Esophagus squamous epithelium (tissue), 5 donors: Measurements from ENCODE around the gene CCL20. TPM values are rescaled to one million over a fixed set of nuclear protein-coding genes. Genes with fewer than 3 reads are reported as not detected.

Experiments used
- DNase-seq: peaks from one replicate; lab custom pipeline; 2025; lab: John Stamatoyannopoulos, UW
- H3K27ac ChIP-seq, 4 donors: fragments of 200-600 bp; sonication (generic); one replicate each; pipeline ENCODE4 v1.5.1; 2016 to 2019; ENCODE audit warnings: mild to moderate bottlenecking in 1 of 4
- H3K27me3 ChIP-seq, 4 donors: fragments of 200-600 bp; sonication (generic); 1 replicate in 3 of 4; 2 replicates in 1 of 4; pipeline versions ENCODE4 v1.5.1 to v1.6.0; 2017 to 2021; ENCODE audit warnings: antibody characterized with exemption in 1 of 4
- H3K36me3 ChIP-seq, 3 donors: fragments of 200-600 bp; sonication (generic); one replicate each; pipeline ENCODE4 v1.5.1; 2016 to 2019
- H3K4me1 ChIP-seq, 3 donors: fragments of 200-600 bp; sonication (generic); one replicate each; pipeline ENCODE4 v1.5.1; 2017 to 2019
- H3K4me3 ChIP-seq, 4 donors: fragments of 200-600 bp; sonication (generic); 1 replicate in 3 of 4; 2 replicates in 1 of 4; pipeline ENCODE4 v1.5.1; 2016 to 2019; ENCODE audit warnings: mild to moderate bottlenecking in 2 of 4, moderate library complexity in 1 of 4
- H3K9me3 ChIP-seq, 3 donors: fragments of 200-600 bp; sonication (generic); one replicate each; pipeline ENCODE4 v1.5.1; 2016 to 2019
- POLR2A ChIP-seq, 4 donors: fragments of 450-650 bp; IDR thresholded peaks; one replicate each; pipeline ENCODE4 v1.6.1; 2017; ENCODE audit warnings: antibody characterized with exemption in 4 of 4, mild to moderate bottlenecking in 4 of 4, moderate library complexity in 3 of 4
- WGBS, 2 donors: methylation state at CpG; one replicate each; pipeline ENCODE4 v1.1.5; 2018; 5-methylcytosine and 5-hydroxymethylcytosine counted together
- intact Hi-C: fragments of 100-400 bp; cut with DNase I; formaldehyde crosslinking; loops from one replicate; pipeline ENCODE4 v1.15.0; 2022
- total RNA-seq, 4 donors: library from RNA; depleted of rRNA; stranded (reverse); fragments of >200 nt; gene quantifications; one replicate each; pipeline ENCODE4 v1.1.0, GENCODE V29; 2016
- TF ChIP-seq, protein P1 (sequence below), 6 experiments: fragments of 450-650 bp in 4 of 6; fragments of 200-600 bp in 2 of 6; sonication (generic) in 2 of 6; IDR thresholded peaks; one replicate each; pipeline ENCODE4 v1.5.1; 2016 to 2019; ENCODE audit warnings: antibody characterized with exemption in 6 of 6, mild to moderate bottlenecking in 4 of 6, moderate library complexity in 4 of 6
- donor health status: DM: yes; HTN: yes; CAD: no.

Gene CCL20
- total RNA-seq, 4 donors from 2014 or later = 1.9 to 57.2 (median 8.5) TPM

DNA sequence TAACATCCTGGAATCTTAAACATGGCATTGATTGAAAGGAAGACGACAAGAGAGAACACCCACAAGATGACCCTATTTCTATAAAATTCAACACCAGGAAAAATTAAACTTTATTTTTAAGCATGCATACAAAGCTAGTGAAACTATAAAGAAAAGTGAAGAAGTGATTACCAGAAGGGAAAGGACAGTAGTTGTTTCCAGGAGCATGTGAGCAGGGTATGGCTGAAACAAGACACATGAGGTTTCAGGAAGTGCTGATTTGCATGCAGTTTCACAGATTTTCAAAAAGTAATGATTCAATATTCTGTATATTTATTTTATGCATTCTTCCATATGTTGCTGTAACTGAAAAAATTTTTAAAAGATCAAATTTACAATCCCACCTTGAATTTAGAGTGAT is 33.2 kb downstream of the CCL20 start:
- no peaks in the 10 kb centered on the region for H3K36me3 ChIP-seq
- peaks cover 0 to 31% (median 3%) of the 10 kb centered on the region in 3 donors for H3K4me1 ChIP-seq
- intact Hi-C loops = no loop called here
- TF ChIP-seq POLR2A (IDR thresholded peaks at IDR 0.05) = no peak
- TF ChIP-seq, protein P1, sequence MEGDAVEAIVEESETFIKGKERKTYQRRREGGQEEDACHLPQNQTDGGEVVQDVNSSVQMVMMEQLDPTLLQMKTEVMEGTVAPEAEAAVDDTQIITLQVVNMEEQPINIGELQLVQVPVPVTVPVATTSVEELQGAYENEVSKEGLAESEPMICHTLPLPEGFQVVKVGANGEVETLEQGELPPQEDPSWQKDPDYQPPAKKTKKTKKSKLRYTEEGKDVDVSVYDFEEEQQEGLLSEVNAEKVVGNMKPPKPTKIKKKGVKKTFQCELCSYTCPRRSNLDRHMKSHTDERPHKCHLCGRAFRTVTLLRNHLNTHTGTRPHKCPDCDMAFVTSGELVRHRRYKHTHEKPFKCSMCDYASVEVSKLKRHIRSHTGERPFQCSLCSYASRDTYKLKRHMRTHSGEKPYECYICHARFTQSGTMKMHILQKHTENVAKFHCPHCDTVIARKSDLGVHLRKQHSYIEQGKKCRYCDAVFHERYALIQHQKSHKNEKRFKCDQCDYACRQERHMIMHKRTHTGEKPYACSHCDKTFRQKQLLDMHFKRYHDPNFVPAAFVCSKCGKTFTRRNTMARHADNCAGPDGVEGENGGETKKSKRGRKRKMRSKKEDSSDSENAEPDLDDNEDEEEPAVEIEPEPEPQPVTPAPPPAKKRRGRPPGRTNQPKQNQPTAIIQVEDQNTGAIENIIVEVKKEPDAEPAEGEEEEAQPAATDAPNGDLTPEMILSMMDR (IDR thresholded peaks at IDR 0.05) = no peak
- no peaks in the 10 kb centered on the region for H3K9me3 ChIP-seq
- H3K4me3 ChIP-seq = no peak overlapping the region
- DNase-seq = no peak
- peak overlapping the region in 2 of 4 donors; percentile 57 to 62 for H3K27ac ChIP-seq
- no peaks in the 10 kb centered on the region for H3K27me3 ChIP-seq
- 58 to 71% methylated on average over 1 of the region's 1 CpG for WGBS, 2 donors

DNA sequence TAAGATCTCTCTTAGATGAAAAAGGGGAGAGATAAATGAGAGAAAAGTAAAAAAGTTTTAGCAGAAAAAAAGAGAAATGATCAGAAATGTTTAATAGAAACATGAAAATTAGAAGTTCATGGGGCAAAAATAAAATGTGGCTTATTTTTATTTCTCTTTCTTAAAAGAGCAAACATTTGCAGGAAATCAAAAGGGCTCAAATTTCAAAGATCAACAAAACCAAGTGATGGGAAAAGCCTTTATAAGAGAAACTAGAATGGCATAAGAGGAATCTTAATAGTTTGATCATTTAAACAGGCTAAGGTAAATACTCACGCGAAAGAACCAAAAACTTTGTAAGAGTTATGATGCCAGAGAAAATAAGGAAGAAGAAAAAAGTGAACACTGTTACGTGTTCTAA is 34.5 kb downstream of the CCL20 start:
- intact Hi-C loops = no loop called here
- no peak for TF ChIP-seq POLR2A (IDR thresholded peaks at IDR 0.05)
- TF ChIP-seq, protein P1 (IDR thresholded peaks at IDR 0.05) = no peak
- 18 to 33% methylated on average over 3 of the region's 3 CpGs for WGBS, 2 donors
- H3K27me3 ChIP-seq = no peaks in the 10 kb centered on the region
- no peak for DNase-seq
- no peak overlapping the region for H3K4me3 ChIP-seq
- H3K4me1 ChIP-seq = peaks cover 3 to 35% (median 3%) of the 10 kb centered on the region in 3 donors
- H3K9me3 ChIP-seq = no peaks in the 10 kb centered on the region
- H3K27ac ChIP-seq = peak overlapping the region in 3 of 4 donors; percentile 3 to 81 (median 68)
- H3K36me3 ChIP-seq = no peaks in the 10 kb centered on the region

DNA sequence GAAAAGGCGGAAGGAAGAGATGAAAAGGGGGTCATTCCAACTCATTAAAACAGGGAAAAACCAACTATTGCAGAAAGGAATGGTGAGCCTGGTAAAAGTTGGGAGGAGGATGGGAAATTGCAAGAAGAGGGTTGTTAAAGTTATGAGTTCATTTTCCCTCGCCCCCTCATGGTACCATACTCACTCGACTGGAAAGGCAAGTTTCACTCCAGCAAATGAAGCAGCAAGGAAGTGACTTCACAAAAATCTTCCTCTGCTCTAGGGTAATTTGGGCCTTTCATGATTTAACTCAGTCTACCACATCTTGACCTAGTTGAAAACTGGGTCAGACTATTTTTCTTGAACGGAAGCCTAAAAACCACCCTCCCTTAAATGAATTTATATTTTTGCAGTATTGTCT is 34.9 kb downstream of the CCL20 start:
- no peak overlapping the region for H3K4me3 ChIP-seq
- peak overlapping the region in 3 of 4 donors; percentile 7 to 81 (median 68) for H3K27ac ChIP-seq
- no peaks in the 10 kb centered on the region for H3K36me3 ChIP-seq
- 59 to 61% methylated on average over 4 of the region's 4 CpGs for WGBS, 2 donors
- DNase-seq = no peak
- H3K27me3 ChIP-seq = no peaks in the 10 kb centered on the region
- intact Hi-C loops = no loop called here
- peaks cover 3 to 39% (median 7%) of the 10 kb centered on the region in 3 donors for H3K4me1 ChIP-seq
- TF ChIP-seq, protein P1 (IDR thresholded peaks at IDR 0.05) = no peak
- TF ChIP-seq POLR2A (IDR thresholded peaks at IDR 0.05) = peak in 1 of 4 donors; percentile 23
- H3K9me3 ChIP-seq = no peaks in the 10 kb centered on the region

DNA sequence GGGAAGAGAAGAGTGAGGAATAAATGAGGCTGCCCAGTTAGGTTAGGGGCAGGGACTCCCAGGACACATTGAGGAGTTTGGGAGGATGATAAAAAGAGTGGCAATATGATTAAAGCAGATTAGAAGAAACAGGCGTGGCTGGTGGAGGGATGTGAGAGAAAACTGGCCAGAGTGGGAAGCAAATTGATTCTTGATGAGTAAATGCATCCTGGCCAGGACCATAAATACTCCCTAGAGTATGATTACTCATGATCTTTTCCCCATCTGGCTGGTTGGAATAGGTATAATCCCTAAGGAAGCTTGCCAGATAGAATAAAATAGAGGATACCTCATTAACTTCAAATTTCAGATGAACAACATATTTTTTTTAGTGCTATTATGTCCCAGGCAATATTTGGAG is 36.3 kb downstream of the CCL20 start:
- intact Hi-C loops = no loop called here
- Histone ChIP-seq H3K4me1 (peaks cover 3 to 48% (median 10%) of the 10 kb centered on the region in 3 donors), H3K4me3 (no peak overlapping the region), H3K27me3 (no peaks in the 10 kb centered on the region), H3K27ac (no peak overlapping the region), H3K9me3 (no peaks in the 10 kb centered on the region), H3K36me3 (no peaks in the 10 kb centered on the region)
- DNase-seq = no peak
- 14 to 36% methylated on average over 1 of the region's 1 CpG for WGBS, 2 donors
- TF ChIP-seq, protein P1 (IDR thresholded peaks at IDR 0.05) = no peak
- no peak for TF ChIP-seq POLR2A (IDR thresholded peaks at IDR 0.05)

DNA sequence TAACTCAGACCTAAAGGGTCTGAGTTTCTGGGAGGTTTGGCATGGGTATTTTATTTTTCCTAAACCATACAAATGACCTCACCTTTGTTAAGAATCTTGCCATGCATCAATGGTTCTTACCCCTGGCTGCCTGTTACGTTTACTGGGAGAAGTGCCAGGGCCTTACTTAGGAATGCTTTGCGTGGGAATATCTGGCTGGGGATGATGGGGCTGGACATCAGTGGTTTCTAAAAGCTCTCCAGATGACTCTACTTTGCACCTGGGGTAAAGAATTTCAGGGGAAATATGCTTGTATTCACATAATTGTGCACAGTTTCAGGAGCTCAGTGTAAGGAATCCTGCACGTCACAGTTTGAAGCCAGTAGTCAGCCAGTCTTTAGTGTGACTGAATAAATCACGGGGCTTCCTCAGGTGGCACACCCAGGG is 39.6 kb downstream of the CCL20 start:
- DNase-seq = no peak
- H3K27ac ChIP-seq = peak overlapping the region in 1 of 4 donors; percentile 2
- WGBS, 2 donors = 37 to 67% methylated on average over 3 to 4 of the region's 4 CpGs

More for the DNA sequence above, 39.6 kb downstream of the CCL20 start:
- no peak overlapping the region for H3K4me3 ChIP-seq
- intact Hi-C loops = no loop called here
- no peaks in the 10 kb centered on the region for H3K9me3 ChIP-seq
- TF ChIP-seq POLR2A (IDR thresholded peaks at IDR 0.05) = no peak
- TF ChIP-seq, protein P1 (IDR thresholded peaks at IDR 0.05) = no peak
- no peaks in the 10 kb centered on the region for H3K36me3 ChIP-seq
- H3K27me3 ChIP-seq = no peaks in the 10 kb centered on the region
- H3K4me1 ChIP-seq = peaks cover 3 to 41% (median 10%) of the 10 kb centered on the region in 3 donors
